Non-pigmented ciliary epithelial cell (primary cell): ENCODE data around the gene TRAP1.
A peak's percentile ranks its signal among the peaks of the same experiment; 100 is the strongest.

ENCODE experiments used
- DNase-seq: peaks from one replicate; pipeline ENCODE4 v3.0.0-alpha.2; 2010; ENCODE audit warnings: low read depth

TRAP1 gene

GRCh38 chr16:3713587-3714242 is 3.6 kb downstream of the TRAP1 start:
- DNase-seq: no peak

- no peak for DNase-seq
These were observed 4.4 kb downstream of the TRAP1 start for GRCh38 chr16:3712861-3713372.

DNA sequence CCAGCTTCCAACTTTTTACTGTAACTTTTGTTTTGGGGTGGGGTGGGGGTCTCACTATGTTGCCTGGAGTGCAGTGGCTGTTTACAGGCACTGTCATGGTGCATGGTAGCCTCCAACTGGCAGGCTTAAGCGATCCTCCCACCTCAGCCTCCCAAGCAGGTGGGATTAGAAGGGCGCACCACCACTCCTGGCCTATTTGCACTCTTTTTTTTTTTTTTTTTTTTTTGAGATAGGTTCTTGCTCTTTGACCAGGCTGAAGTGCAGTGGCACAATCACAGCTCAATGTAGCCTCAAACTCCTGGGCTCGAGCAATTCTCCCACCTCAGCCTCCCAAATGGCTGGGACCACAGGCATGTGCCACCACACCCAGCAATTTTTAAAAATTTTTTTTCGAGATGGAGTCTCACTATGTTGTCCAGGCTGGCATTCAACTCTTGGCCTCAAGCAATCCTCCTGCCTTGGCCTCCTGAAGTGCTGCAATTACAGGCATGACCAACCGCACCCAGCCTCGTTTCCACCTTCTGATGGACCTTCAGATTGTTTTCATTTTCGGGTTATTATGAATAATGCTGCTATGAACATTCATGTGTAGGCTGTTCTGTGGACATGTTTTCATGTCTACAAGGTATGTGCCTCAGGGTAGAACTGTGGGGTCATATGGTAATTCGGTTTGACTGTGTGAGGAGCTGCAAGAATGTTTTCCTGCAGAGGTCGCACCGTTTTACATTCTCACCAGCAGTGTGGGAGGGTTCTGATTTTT is 10.9 kb downstream of the TRAP1 start:
- DNase-seq: no peak

DNA sequence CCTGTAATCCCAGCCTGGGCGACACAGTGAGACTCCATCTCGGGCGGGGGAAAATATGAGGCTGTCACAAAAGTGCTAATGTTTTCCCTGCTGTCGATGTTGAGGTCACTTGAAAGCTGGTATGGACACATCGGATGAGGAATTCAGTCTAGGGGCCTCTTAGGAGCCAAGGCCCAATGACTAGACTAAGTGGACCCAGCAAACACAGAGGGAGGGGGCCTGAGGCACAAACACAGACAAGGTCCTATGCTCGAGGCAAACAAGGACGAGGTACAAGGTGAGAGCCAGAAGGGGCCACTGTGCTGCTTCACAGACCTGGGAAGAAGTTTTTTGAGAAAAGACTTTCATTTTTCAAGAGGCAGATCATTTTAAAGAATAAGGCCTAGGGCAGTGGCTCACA is 15.2 kb downstream of the TRAP1 start:
- DNase-seq: no peak

- DNase-seq: no peak
These were observed 15.8 kb downstream of the TRAP1 start for GRCh38 chr16:3701531-3701930.

GRCh38 chr16:3698941-3699340 is 18.4 kb downstream of the TRAP1 start:
- no peak for DNase-seq

DNA sequence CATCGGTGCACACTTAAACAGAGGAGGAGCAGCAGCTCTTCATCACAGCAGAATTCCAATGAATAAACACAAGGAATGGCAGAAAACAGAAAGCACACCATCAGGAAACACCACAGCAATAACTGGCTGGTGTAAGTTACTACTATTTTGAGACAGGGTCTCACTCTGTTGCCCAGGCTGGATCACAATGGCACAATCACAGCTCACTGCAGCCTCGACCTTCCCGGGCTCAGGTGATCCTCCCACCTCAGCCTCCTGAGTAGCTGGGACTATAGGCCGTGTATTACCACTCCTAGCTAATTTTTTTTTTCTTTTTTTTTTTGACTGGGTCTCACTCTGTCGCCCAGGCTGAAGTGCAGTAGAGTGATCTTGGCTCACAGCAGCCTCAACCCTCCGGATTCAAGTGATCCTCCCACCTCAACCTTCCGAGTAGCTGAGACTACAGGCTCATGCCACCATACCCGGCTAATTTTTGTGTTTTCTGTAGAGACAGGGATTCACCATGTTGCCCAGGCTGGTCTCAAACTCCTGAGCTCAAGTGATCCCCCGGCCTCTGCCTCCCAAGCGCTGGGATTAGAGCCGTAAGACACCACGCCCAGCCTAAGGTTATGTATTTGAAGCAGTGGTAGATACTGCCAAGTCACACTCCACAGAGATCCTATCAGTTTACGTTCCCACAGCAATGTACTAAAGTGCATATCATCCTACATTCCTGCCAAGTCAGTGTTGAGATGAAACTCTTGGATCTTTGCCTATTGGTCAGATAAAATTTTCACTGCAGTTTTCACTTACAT is 20.7 kb downstream of the TRAP1 start:
- DNase-seq: peak; percentile 78

DNA sequence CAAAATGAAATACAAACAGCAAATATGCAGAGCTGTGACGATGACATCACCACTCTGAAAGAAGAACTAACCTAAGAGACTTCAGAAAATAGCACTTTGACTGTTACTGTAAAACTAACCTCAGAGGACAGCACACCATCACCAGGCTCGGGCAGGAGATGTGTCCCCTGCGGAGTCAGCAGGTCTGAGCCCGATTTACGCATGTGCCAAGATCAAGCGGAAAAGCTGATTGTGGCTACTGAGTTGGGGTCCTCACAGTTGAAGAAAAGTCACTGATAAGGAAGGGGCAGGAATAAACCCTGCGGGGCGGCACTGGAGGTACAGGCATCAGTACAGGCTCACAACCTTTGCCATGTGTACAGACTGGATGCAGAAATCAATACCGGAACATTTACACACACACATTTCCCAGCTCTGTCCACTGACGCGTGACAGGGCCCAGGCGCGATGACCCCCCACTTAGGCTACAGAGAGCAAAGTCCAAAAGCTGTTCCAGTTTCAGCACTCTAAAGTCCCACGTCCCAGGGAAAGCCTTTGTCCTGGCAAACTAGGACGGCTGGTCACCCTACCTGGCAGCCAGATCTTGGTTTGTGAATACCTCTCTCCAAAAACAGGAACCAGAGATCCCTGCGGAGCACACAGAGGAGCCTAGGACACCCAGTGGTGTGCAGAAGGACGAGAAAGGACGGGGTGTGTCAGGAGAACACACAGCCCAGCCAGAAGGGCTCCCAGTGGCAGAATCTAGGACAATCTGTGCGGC is 21.5 kb downstream of the TRAP1 start:
- DNase-seq: no peak

- no peak for DNase-seq
These were observed 23.3 kb downstream of the TRAP1 start for GRCh38 chr16:3694051-3694450.

GRCh38 chr16:3691761-3692160 is 25.6 kb downstream of the TRAP1 start:
- no peak for DNase-seq

DNA sequence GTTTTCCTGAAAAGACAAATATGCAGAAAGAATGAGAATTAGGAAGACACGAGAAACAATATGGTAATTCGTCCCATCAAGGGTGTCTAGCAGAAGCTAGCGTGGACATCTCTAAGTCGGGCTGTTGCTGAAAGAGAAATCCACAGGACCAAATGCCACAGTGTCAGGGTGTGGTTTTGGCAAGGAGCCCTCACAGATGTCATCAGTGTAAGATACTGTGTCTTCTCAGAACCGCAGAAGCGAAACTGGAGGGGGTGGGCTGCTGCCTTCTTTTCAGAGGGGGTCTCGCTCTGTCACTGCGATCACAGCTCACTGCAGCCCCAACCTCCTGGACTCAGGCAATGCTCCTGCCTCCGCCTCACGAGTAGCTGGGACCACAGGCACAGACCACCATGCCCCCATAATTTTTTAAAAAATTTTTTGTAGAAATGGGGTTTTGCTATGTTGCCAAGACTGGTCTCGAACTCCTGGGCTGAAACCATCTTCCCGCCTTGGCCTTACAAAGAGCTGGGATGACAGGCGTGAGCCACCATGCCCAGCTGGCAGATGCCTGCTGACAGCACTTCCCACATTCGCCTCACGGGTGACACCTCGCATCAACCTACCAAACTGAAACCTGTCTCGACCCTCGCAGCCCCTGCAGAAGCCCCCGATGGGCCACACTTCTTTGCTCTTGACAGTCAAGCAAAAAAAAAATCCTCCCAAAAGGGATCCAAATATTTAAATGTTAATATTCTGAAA is 26.2 kb downstream of the TRAP1 start:
- no peak for DNase-seq

DNA sequence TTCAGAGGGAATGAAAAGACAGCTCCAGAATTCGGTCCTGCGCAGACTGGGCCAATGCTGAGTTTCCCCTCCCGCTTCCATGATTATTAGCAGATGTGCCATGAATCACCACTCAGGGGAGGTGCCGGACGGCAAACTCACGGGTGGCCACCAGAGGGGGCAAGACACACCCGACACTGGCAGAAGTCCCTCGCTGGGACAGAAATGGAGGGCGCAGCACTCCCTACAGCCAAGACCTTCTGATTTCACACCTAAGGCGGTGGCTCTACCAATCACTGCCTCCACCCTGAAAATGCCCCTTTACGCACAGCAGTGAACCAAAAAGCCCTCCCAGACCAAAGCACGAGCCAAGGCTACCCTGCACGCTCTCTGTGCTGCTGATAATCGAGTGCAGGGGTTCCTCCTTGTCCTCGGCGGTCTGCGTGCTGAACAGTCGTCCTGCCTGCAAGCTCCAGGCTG is 26.8 kb downstream of the TRAP1 start:
- DNase-seq: peak; percentile 77

GRCh38 chr16:3689731-3690130 is 27.6 kb downstream of the TRAP1 start:
- DNase-seq: no peak

- no peak for DNase-seq
These were observed 29.5 kb downstream of the TRAP1 start for GRCh38 chr16:3687792-3688191.

DNA sequence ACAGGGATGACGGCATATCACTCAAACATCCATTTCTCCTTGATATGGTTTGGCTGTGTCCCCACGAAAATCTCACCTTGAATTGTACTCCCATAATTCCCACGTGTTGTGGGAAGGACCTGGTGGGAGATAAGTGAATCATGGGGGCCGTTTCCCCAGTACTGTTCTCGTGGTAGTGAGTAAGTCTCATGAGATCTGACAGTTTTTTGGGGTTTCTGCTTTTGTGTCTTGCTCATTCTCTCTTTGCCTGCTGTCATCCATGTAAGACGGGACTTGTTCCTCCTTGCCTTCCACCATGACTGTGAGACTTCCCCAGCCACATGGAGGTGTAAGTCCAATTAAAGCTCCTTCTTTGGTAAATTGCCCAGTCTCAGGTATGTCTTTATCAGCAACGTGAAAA is 30.3 kb downstream of the TRAP1 start:
- no peak for DNase-seq

DNA sequence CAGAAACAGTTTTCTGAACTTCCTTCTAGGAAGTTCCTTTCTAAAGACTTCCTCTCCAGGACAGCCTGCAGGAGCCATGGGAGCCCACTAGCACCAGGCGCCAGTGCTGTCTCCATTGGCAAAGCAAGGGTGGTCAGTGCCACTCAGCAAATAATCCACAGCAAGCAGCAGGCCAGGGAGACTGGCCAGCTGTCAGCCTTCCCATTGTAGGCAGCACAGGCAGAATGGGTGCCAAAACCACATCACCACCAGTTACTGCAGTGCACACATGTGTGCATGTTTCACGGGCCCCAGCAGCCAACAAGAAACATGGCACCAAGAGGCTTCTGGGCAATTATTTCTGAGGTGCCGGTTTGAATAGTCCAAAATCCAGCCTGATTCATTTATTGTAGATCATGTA is 36.1 kb downstream of the TRAP1 start:
- no peak for DNase-seq

DNA sequence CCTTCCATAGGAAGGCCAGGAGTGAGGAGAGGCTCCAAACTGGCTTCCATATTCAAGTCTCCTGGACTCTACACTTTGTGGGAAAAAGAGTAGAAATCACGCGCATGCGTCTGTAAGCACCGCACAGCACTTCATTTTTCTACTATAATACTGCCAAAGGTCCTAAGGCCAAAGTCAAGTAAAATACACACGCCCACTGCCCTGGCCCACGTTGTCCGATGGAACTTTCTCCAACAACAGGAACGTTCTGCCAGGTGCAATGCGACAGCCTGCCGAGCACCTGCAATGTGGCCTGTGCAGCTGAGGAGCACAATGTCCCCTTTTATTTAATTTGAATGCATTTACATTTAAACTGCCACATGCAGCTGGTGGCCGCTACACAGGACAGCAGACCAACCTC is 39.3 kb downstream of the TRAP1 start:
- no peak for DNase-seq

- no peak for DNase-seq
These were observed 41.7 kb downstream of the TRAP1 start for GRCh38 chr16:3675601-3676130.

GRCh38 chr16:3674513-3675295 is 42.6 kb downstream of the TRAP1 start:
- DNase-seq: no peak
